ENCODE results near the gene MYO5A.

DNA sequence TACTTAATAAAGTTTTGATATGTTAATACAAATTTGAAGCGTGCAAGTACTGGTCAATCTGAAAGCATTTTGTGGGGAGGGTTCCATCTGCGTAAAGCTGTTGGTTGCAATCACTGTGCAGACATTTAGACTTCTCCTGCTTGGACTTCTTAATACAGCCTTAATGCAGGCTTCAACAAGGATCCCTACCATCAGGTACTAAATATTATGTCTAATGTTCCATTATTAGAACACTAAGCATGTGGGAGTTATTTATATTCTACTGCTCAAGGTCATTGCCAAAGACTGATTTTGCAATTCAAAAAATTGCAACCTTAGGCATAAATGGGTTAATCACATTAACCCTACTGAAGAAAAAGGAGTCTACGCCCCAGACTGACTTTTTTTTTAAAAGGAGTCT lies 159.2 kb downstream of the MYO5A start:
- TF ChIP-seq POLR2A (IDR thresholded peaks at IDR 0.05; ENCODE audit: borderline replicate concordance, extremely low read depth, insufficient read depth, insufficient read length) (no peak), EZH2 (IDR thresholded peaks at IDR 0.05) (no peak), CEBPB (IDR thresholded peaks at IDR 0.05; ENCODE audit: low read depth) (no peak), EZH2phosphoT487 (IDR thresholded peaks at IDR 0.05; ENCODE audit: borderline replicate concordance) (no peak), YY1 (IDR thresholded peaks at IDR 0.05; ENCODE audit: extremely low read depth, insufficient replicate concordance, low read depth, low read length) (no peak), POLR2AphosphoS5 (IDR thresholded peaks at IDR 0.05; ENCODE audit: low read depth, low read length) (no peak), SIN3A (IDR thresholded peaks at IDR 0.05; ENCODE audit: low read depth) (no peak), TCF7L2 (IDR thresholded peaks at IDR 0.05; ENCODE audit: borderline replicate concordance, extremely low read depth, insufficient read depth, insufficient read length) (no peak), RAD21 (IDR thresholded peaks at IDR 0.05; ENCODE audit: low read depth) (no peak)
- TF ChIP-seq, protein P1, sequence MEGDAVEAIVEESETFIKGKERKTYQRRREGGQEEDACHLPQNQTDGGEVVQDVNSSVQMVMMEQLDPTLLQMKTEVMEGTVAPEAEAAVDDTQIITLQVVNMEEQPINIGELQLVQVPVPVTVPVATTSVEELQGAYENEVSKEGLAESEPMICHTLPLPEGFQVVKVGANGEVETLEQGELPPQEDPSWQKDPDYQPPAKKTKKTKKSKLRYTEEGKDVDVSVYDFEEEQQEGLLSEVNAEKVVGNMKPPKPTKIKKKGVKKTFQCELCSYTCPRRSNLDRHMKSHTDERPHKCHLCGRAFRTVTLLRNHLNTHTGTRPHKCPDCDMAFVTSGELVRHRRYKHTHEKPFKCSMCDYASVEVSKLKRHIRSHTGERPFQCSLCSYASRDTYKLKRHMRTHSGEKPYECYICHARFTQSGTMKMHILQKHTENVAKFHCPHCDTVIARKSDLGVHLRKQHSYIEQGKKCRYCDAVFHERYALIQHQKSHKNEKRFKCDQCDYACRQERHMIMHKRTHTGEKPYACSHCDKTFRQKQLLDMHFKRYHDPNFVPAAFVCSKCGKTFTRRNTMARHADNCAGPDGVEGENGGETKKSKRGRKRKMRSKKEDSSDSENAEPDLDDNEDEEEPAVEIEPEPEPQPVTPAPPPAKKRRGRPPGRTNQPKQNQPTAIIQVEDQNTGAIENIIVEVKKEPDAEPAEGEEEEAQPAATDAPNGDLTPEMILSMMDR (IDR thresholded peaks at IDR 0.05 in 2 of 3, conservative IDR thresholded peaks at IDR 0.05 in 1 of 3; ENCODE audit: borderline replicate concordance in 1 of 3, insufficient read depth in 1 of 3, low read depth in 2 of 3, low read length in 2 of 3) = no peak
- TF ChIP-seq, protein P2, sequence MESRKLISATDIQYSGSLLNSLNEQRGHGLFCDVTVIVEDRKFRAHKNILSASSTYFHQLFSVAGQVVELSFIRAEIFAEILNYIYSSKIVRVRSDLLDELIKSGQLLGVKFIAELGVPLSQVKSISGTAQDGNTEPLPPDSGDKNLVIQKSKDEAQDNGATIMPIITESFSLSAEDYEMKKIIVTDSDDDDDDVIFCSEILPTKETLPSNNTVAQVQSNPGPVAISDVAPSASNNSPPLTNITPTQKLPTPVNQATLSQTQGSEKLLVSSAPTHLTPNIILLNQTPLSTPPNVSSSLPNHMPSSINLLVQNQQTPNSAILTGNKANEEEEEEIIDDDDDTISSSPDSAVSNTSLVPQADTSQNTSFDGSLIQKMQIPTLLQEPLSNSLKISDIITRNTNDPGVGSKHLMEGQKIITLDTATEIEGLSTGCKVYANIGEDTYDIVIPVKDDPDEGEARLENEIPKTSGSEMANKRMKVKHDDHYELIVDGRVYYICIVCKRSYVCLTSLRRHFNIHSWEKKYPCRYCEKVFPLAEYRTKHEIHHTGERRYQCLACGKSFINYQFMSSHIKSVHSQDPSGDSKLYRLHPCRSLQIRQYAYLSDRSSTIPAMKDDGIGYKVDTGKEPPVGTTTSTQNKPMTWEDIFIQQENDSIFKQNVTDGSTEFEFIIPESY (IDR thresholded peaks at IDR 0.05; ENCODE audit: extremely low read depth, insufficient replicate concordance, low read length) = no peak
- TF ChIP-seq, protein P3, sequence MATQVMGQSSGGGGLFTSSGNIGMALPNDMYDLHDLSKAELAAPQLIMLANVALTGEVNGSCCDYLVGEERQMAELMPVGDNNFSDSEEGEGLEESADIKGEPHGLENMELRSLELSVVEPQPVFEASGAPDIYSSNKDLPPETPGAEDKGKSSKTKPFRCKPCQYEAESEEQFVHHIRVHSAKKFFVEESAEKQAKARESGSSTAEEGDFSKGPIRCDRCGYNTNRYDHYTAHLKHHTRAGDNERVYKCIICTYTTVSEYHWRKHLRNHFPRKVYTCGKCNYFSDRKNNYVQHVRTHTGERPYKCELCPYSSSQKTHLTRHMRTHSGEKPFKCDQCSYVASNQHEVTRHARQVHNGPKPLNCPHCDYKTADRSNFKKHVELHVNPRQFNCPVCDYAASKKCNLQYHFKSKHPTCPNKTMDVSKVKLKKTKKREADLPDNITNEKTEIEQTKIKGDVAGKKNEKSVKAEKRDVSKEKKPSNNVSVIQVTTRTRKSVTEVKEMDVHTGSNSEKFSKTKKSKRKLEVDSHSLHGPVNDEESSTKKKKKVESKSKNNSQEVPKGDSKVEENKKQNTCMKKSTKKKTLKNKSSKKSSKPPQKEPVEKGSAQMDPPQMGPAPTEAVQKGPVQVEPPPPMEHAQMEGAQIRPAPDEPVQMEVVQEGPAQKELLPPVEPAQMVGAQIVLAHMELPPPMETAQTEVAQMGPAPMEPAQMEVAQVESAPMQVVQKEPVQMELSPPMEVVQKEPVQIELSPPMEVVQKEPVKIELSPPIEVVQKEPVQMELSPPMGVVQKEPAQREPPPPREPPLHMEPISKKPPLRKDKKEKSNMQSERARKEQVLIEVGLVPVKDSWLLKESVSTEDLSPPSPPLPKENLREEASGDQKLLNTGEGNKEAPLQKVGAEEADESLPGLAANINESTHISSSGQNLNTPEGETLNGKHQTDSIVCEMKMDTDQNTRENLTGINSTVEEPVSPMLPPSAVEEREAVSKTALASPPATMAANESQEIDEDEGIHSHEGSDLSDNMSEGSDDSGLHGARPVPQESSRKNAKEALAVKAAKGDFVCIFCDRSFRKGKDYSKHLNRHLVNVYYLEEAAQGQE (IDR thresholded peaks at IDR 0.05; ENCODE audit: low read depth) = no peak
- TF ChIP-seq, protein P4, sequence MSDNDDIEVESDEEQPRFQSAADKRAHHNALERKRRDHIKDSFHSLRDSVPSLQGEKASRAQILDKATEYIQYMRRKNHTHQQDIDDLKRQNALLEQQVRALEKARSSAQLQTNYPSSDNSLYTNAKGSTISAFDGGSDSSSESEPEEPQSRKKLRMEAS (IDR thresholded peaks at IDR 0.05) = no peak
- TF ChIP-seq, protein P5, sequence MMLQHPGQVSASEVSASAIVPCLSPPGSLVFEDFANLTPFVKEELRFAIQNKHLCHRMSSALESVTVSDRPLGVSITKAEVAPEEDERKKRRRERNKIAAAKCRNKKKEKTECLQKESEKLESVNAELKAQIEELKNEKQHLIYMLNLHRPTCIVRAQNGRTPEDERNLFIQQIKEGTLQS (IDR thresholded peaks at IDR 0.05) = no peak

Data from HCT116 (cell line).